ENCODE data around the gene NFKBIA. TPM values are rescaled to one million over a fixed set of nuclear protein-coding genes. Genes with fewer than 3 reads are reported as not detected.
A peak's percentile ranks its signal among the peaks of the same experiment; 100 is the strongest.

The NFKBIA gene
- total and polyA plus RNA-seq, 4 donors = 182 to 1,327 (median 443) TPM

DNA sequence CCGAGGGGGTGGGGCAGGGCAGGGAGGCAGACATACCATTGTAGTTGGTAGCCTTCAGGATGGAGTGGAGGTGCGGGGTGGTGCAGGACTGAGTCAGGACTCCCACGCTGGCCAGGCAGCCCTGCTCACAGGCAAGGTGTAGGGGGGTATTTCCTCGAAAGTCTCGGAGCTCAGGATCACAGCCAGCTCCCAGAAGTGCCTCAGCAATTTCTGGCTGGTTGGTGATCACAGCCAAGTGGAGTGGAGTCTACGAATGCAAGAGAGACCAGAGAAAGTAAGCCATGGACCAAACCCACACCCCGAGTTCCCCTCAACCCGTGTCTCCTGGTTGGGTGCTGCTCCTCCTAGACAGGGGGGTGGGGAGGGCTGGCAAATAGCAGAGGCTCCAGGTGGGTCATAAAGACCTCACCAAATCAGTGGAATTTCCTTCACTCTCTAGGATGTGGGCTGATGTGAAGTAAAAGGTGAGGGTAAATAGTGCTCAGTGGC, 1.4 kb downstream of the NFKBIA start:
- DNase-seq (peak in 1 of 3 donors; percentile 32), ATAC-seq (ENCODE audit: insufficient read depth, low FRiP score) (no peak)
- H3K9ac ChIP-seq (ENCODE audit: insufficient read depth in 1 of 2, low read length in 2 of 2) = peak overlapping the region; percentile 58 to 63
- no peaks in the 10 kb centered on the region for H3K9me3 ChIP-seq (ENCODE audit: control insufficient read depth in 4 of 4, insufficient read depth in 3 of 4, low read length in 3 of 4)
- peak overlapping the region; percentile 85 for H3K4me3 ChIP-seq
- TF ChIP-seq, protein P1, sequence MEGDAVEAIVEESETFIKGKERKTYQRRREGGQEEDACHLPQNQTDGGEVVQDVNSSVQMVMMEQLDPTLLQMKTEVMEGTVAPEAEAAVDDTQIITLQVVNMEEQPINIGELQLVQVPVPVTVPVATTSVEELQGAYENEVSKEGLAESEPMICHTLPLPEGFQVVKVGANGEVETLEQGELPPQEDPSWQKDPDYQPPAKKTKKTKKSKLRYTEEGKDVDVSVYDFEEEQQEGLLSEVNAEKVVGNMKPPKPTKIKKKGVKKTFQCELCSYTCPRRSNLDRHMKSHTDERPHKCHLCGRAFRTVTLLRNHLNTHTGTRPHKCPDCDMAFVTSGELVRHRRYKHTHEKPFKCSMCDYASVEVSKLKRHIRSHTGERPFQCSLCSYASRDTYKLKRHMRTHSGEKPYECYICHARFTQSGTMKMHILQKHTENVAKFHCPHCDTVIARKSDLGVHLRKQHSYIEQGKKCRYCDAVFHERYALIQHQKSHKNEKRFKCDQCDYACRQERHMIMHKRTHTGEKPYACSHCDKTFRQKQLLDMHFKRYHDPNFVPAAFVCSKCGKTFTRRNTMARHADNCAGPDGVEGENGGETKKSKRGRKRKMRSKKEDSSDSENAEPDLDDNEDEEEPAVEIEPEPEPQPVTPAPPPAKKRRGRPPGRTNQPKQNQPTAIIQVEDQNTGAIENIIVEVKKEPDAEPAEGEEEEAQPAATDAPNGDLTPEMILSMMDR (IDR thresholded peaks at IDR 0.05; ENCODE audit: control extremely low read depth, extremely low read depth) = no peak
- H3K36me3 ChIP-seq (ENCODE audit: control insufficient read depth in 4 of 4, insufficient read depth in 4 of 4, low read length in 4 of 4) = peaks cover 21 to 33% (median 28%) of the 10 kb centered on the region in 4 donors
- 7 to 9% methylated on average over 8 of the region's 8 CpGs for WGBS, 2 donors
- H3K27ac ChIP-seq (ENCODE audit: low read depth in 1 of 2, low read length in 1 of 2) = peak overlapping the region; percentile 82 to 91
- peaks cover 6 to 50% (median 33%) of the 10 kb centered on the region in 5 donors for H3K4me1 ChIP-seq (ENCODE audit: control insufficient read depth in 5 of 5, insufficient read depth in 5 of 5, low read length in 5 of 5)
- no peaks in the 10 kb centered on the region for H3K27me3 ChIP-seq (ENCODE audit: control insufficient read depth in 3 of 3, insufficient read depth in 3 of 3, low read length in 2 of 3)

DNA sequence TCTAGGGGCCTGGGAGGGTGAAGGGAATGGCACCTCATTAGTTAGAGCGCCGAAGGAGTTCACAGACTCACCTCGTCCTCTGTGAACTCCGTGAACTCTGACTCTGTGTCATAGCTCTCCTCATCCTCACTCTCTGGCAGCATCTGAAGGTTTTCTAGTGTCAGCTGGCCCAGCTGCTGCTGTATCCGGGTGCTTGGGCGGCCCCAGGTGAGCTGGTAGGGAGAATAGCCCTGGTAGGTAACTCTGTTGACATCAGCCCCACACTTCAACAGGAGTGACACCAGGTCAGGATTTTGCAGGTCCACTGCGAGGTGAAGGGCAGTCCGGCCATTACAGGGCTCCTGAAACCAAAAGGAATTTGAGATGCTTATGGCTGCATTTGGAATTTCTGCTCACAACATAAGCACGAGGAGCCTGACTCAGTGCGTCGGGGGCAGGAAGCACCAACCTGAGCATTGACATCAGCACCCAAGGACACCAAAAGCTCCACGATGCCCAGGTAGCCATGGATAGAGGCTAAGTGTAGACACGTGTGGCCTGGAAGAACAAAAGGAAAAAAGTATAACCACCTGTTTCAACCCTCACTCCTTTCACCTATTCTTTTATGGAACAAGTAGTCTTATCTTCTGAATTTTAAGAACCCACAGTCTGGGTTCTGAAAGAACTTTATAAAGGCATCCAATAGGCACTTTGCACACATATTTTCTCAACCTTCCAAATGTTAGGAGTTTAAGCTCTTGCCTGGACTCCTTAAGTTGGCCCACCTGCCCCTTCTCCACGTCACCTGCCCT, 2.0 kb downstream of the NFKBIA start:
- DNase-seq = no peak
- Histone ChIP-seq H3K9me3 (ENCODE audit: control insufficient read depth in 4 of 4, insufficient read depth in 3 of 4, low read length in 3 of 4) (no peaks in the 10 kb centered on the region), H3K4me3 (peak overlapping the region; percentile 85), H3K27me3 (ENCODE audit: control insufficient read depth in 3 of 3, insufficient read depth in 3 of 3, low read length in 2 of 3) (no peaks in the 10 kb centered on the region), H3K4me1 (ENCODE audit: control insufficient read depth in 5 of 5, insufficient read depth in 5 of 5, low read length in 5 of 5) (peaks cover 7 to 55% (median 34%) of the 10 kb centered on the region in 5 donors), H3K36me3 (ENCODE audit: control insufficient read depth in 4 of 4, insufficient read depth in 4 of 4, low read length in 4 of 4) (peaks cover 21 to 33% (median 28%) of the 10 kb centered on the region in 4 donors), H3K9ac (ENCODE audit: insufficient read depth in 1 of 2, low read length in 2 of 2) (peak overlapping the region; percentile 63 to 66), H3K27ac (ENCODE audit: low read depth in 1 of 2, low read length in 1 of 2) (peak overlapping the region; percentile 82 to 91)
- ATAC-seq (ENCODE audit: insufficient read depth, low FRiP score) = no peak
- TF ChIP-seq, protein P1 (IDR thresholded peaks at IDR 0.05; ENCODE audit: control extremely low read depth, extremely low read depth) = no peak
- WGBS, 2 donors = 18 to 33% methylated on average over 14 of the region's 14 CpGs

DNA sequence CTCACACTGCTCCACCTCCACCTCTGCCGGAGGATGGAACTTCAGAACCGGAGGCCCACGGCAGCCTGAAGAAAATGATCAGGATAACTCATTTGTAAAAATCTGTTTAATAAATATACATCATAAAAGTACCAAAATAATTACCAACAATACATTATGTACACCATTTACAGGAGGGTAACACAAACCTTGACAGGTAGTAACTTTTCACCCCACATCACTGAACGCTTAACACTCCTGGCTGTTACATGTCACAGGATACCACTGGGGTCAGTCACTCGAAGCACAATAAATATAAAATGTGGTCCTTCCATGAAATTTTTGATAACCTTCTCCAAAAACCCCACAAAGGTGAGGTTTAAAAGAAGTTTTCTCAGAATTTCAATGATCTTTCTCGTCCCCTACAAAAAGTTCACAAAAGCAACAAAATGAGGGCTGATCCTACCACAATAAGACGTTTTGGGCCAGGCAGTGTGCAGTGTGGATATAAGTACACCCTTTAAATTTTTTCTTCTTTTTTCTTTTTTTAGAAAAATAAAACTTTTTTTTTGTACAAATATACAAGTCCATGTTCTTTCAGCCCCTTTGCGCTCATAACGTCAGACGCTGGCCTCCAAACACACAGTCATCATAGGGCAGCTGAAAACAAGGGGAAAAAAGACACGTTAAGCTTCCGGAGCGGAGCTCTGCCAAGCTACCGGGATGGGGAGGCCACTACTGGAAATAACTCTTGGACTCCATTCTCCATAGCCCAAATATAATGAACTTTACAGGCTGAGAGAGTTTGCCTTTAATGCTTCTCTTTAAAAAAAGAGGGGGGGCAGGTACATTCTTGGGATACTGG, 2.9 kb downstream of the NFKBIA start:
- H3K9me3 ChIP-seq (ENCODE audit: control insufficient read depth in 4 of 4, insufficient read depth in 3 of 4, low read length in 3 of 4) = no peaks in the 10 kb centered on the region
- peaks cover 8 to 55% (median 33%) of the 10 kb centered on the region in 5 donors for H3K4me1 ChIP-seq (ENCODE audit: control insufficient read depth in 5 of 5, insufficient read depth in 5 of 5, low read length in 5 of 5)
- peak in 1 of 3 donors; percentile 66 for DNase-seq
- TF ChIP-seq, protein P1 (IDR thresholded peaks at IDR 0.05; ENCODE audit: control extremely low read depth, extremely low read depth) = no peak
- ATAC-seq (ENCODE audit: insufficient read depth, low FRiP score) = no peak
- peak overlapping the region in 1 of 2 donors; percentile 66 for H3K9ac ChIP-seq (ENCODE audit: insufficient read depth in 1 of 2, low read length in 2 of 2)
- peaks cover 21 to 33% (median 28%) of the 10 kb centered on the region in 4 donors for H3K36me3 ChIP-seq (ENCODE audit: control insufficient read depth in 4 of 4, insufficient read depth in 4 of 4, low read length in 4 of 4)
- WGBS, 2 donors = 20 to 36% methylated on average over 14 of the region's 14 CpGs
- no peaks in the 10 kb centered on the region for H3K27me3 ChIP-seq (ENCODE audit: control insufficient read depth in 3 of 3, insufficient read depth in 3 of 3, low read length in 2 of 3)
- peak overlapping the region; percentile 66 to 91 for H3K27ac ChIP-seq (ENCODE audit: low read depth in 1 of 2, low read length in 1 of 2)
- peak overlapping the region; percentile 85 for H3K4me3 ChIP-seq

Measured in lung (tissue), 12 donors.